Upper lobe of right lung (tissue), 1 donor: ENCODE results near the gene MTSS2. TPM values are rescaled to one million over a fixed set of nuclear protein-coding genes. Genes with fewer than 3 reads are reported as not detected.

ENCODE experiments used
- ATAC-seq: fragments of 200-7000 bp; cut with Tn5 transposase; one replicate; pipeline ENCODE4 v1.9.1; 2020; ENCODE audit warnings: mild to moderate bottlenecking, moderate library complexity
- DNase-seq: peaks from one replicate; pipeline ENCODE4 v3.0.0-alpha.2; 2020
- H3K27ac ChIP-seq: fragments of 200-600 bp; one replicate; pipeline ENCODE4 v1.8.0; 2022
- H3K27me3 ChIP-seq: fragments of 200-600 bp; one replicate; pipeline ENCODE4 v1.8.0; 2022; ENCODE audit warnings: mild to moderate bottlenecking
- H3K36me3 ChIP-seq: fragments of 200-600 bp; one replicate; pipeline ENCODE4 v1.8.0; 2022
- H3K4me1 ChIP-seq: fragments of 200-600 bp; one replicate; pipeline ENCODE4 v1.8.0; 2022
- H3K4me3 ChIP-seq: fragments of 200-600 bp; one replicate; pipeline ENCODE4 v1.8.0; 2022; ENCODE audit warnings: mild to moderate bottlenecking
- H3K9me3 ChIP-seq: fragments of 200-600 bp; one replicate; pipeline ENCODE4 v1.8.0; 2022
- intact Hi-C: fragments of 100-400 bp; cut with DNase I; formaldehyde crosslinking; loops from one replicate; pipeline ENCODE4 v1.11.0; 2022
- total RNA-seq: library from RNA; stranded (reverse); fragmentation: NEBNext Ultra II Directional; extraction: Animal tissue kit (Norgen Biotek cat#: 25700); gene quantifications from one replicate; pipeline ENCODE4 v1.2.1, GENCODE V29; 2021
- TF ChIP-seq, protein P1 (sequence below): fragments of 200-600 bp; IDR thresholded peaks from one replicate; pipeline ENCODE4 v1.8.0; 2022; ENCODE audit warnings: antibody characterized with exemption
- donor health status: DM: no; HTN: yes; CAD: no; lungs with severe emphysema.

Gene MTSS2
- total RNA-seq, 1 donor from 2014 or later: 81.3 TPM

DNA sequence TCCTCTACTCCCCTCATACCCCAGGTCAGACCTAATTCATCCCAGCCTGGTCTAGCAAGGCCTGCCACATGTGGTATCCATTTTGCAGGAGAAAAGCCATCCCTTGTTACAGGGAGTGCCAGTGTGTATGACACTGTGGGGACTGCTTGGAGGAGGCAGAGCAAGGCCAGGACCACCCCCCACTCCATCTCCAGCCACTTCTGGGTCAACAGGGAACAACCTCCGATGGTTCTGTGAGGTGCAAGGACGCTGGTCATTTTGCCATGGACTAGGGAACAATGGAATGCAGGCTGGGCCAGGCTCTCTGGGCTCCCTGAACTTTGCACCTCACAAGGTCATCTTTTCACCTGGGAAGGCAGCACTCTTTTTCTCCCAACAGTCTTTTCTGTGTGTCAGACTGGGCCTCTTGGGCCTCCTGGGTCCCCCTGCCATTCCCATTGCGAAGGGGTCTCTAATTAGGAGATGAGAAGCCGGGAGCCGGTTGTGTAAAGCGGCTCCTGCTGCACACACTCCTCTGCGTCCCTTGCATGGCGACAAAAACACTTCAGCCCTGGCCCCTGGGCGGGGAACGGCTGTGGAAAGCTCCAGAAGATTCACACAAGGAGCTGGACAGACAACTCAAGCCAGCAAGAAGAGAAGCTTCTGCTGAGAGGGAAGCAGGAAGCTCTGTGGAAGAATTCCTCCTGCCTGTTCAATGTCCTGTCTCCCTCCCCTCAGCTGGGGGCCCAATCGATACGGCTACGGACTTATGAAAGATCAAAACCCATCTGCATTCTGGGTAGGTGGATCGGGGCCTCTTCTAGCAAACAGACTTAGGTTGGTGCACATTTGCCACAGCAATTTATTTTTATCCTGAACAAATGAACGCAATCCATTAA is 38.5 kb upstream of the MTSS2 start:
- no peak for DNase-seq
- no peaks in the 10 kb centered on the region for H3K27me3 ChIP-seq
- peaks cover 50% of the 10 kb centered on the region for H3K4me1 ChIP-seq
- intact Hi-C loops: no loop called here
- H3K9me3 ChIP-seq: no peaks in the 10 kb centered on the region
- peak overlapping the region; percentile 89 for H3K27ac ChIP-seq
- TF ChIP-seq, protein P1, sequence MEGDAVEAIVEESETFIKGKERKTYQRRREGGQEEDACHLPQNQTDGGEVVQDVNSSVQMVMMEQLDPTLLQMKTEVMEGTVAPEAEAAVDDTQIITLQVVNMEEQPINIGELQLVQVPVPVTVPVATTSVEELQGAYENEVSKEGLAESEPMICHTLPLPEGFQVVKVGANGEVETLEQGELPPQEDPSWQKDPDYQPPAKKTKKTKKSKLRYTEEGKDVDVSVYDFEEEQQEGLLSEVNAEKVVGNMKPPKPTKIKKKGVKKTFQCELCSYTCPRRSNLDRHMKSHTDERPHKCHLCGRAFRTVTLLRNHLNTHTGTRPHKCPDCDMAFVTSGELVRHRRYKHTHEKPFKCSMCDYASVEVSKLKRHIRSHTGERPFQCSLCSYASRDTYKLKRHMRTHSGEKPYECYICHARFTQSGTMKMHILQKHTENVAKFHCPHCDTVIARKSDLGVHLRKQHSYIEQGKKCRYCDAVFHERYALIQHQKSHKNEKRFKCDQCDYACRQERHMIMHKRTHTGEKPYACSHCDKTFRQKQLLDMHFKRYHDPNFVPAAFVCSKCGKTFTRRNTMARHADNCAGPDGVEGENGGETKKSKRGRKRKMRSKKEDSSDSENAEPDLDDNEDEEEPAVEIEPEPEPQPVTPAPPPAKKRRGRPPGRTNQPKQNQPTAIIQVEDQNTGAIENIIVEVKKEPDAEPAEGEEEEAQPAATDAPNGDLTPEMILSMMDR: no peak
- no peak overlapping the region for H3K4me3 ChIP-seq
- no peak for ATAC-seq
- peaks cover 3% of the 10 kb centered on the region for H3K36me3 ChIP-seq

DNA sequence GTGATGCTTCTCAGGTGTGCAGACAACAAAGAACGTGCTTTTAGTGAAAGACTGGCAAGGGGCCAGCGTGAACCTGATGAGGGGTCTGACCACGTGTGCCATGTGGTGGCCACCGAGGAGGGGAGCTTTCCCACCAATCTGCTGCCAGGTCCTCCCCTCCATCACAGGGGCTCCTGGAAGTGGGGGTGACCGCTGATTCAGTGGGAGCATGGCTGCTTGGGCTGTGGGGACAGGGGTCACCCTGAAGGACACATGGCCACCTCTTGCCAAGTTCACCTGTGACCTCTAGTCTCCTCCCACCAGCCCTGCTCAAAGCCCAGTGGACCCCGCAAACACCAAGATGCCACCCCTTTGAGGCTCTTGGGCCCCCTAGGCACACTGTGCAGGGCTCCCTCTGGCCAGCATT is 37.9 kb upstream of the MTSS2 start:
- Histone ChIP-seq H3K9me3 (no peaks in the 10 kb centered on the region), H3K36me3 (peaks cover 3% of the 10 kb centered on the region), H3K27me3 (no peaks in the 10 kb centered on the region), H3K27ac (peak overlapping the region; percentile 89), H3K4me1 (peaks cover 50% of the 10 kb centered on the region), H3K4me3 (no peak overlapping the region)
- DNase-seq: no peak
- no peak for ATAC-seq
- TF ChIP-seq, protein P1: no peak
- intact Hi-C loops: no loop called here

DNA sequence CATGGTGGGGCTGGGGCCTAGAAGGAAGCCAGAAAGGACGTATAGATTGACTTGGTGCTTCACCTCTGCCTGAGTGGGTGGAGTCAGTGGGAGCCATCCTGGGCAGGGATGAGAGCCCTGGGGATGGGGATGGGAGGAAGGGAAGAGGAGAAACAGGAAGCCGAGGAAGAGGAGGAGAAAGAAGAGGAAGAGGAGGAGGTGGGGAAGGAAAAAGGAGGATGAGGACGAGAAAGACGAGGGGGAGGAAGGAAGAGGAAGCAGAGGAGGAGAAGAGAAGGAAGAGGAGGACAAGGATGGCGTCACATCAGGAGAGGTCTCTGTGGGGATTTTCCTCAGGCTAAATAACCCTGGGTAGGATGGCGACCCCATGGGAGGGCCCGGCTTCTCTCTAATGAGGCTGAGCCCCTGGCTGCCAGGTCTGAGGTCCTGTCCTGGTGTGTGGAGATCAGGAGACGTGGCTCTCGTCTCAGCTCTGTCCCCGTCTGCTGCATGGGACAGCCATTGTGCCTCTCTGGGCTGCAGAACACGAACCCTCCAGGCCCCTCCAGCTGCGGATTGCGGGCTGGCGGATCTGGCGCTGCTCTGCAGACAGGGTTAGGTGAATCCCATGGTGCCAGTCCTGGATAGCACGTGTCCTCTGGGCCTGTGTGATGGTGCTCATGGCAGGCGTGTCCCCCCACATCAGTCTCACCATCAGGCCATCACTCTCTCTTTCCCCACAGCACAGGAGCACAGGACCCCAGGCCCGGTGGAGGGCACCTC is 35.5 kb upstream of the MTSS2 start:
- TF ChIP-seq, protein P1: no peak
- H3K27ac ChIP-seq: no peak overlapping the region
- intact Hi-C loops: no loop called here

DNA sequence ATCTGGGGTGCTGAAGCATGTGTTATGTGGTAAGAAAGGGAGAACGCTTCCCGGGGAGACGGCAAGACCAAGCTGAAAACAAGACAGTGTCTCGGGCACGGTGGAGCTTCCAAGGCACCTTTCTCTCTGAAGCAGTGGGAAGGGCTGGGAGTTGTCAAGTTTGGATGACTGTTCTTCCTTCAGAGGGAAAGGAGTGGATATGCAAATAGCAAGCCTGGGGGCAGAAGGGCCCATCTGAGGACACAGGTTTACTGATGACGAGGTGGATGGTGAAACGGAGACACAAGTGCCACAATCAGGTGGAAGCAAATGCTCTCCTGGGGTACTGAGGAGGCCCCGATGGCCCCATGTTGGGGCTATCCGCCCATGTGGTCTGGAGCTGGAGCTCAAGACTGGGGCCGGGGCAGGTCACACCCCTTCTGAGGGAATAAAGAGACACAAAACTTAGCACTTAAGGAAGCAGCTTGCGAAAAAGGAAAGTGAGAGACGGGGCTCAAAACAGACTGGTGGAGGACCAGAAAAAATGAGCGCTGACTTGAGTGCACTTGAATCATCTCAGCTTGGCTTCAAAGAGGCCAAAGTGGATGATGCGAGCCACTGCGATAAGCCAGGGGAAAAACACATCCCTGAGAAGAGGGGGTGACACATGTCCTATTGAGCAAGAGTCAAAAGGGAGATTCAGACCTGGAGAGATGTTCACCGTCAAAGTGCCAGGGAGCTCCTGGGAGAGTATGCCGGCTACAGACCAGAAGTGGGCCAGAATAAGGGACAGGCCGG is 34.8 kb upstream of the MTSS2 start:
- Histone ChIP-seq H3K36me3 (no peaks in the 10 kb centered on the region), H3K27ac (peak overlapping the region; percentile 42), H3K4me3 (no peak overlapping the region), H3K27me3 (no peaks in the 10 kb centered on the region), H3K4me1 (peaks cover 46% of the 10 kb centered on the region), H3K9me3 (no peaks in the 10 kb centered on the region)
- TF ChIP-seq, protein P1: no peak
- ATAC-seq (no peak), DNase-seq (no peak)
- intact Hi-C loops: no loop called here

More for the DNA sequence above, 35.5 kb upstream of the MTSS2 start:
- H3K36me3 ChIP-seq: no peaks in the 10 kb centered on the region
- ATAC-seq (no peak), DNase-seq (no peak)
- H3K27me3 ChIP-seq: no peaks in the 10 kb centered on the region
- H3K4me1 ChIP-seq: peaks cover 46% of the 10 kb centered on the region
- no peaks in the 10 kb centered on the region for H3K9me3 ChIP-seq
- H3K4me3 ChIP-seq: no peak overlapping the region

DNA sequence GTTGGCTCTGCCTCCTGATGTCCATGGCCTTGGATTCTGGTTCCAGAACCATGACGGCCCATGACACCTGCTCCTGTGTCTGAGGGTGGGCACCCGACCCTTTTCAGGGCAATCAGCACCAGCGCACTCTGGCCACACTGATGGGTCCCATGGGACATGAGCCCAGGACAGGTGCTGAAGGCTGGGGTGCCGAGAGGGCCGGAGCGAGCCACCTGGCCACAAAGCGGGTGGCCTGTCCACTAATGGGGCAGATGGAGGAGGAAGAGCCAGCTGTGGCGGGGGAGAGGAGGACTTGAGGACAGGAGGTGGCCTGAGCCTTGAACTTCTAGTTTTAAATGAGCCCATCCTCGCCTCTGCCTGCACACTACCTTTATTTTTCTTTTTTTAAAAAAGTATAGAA is 31.2 kb upstream of the MTSS2 start:
- H3K36me3 ChIP-seq: no peaks in the 10 kb centered on the region
- intact Hi-C loops: no loop called here
- no peak for DNase-seq
- ATAC-seq: no peak
- no peak overlapping the region for H3K27ac ChIP-seq
- no peak overlapping the region for H3K4me3 ChIP-seq
- H3K27me3 ChIP-seq: no peaks in the 10 kb centered on the region
- no peaks in the 10 kb centered on the region for H3K9me3 ChIP-seq
- peaks cover 36% of the 10 kb centered on the region for H3K4me1 ChIP-seq
- TF ChIP-seq, protein P1: no peak
